C1 segment of cervical spinal cord (tissue), 14 donors: ENCODE data around the gene PRMT7.

Experiments used
- DNase-seq, 14 donors: peaks; one replicate each; lab custom pipeline; 2025; lab: John Stamatoyannopoulos, UW

Gene PRMT7

GRCh38 chr16:68306633-68307032, 4.2 kb upstream of the PRMT7 start:
- no peak for DNase-seq

- DNase-seq: no peak
Measured at GRCh38 chr16:68309799-68310198, 1.0 kb upstream of the PRMT7 start.

- DNase-seq: no peak
Measured at GRCh38 chr16:68310437-68310773, 414 bp upstream of the PRMT7 start.

DNA sequence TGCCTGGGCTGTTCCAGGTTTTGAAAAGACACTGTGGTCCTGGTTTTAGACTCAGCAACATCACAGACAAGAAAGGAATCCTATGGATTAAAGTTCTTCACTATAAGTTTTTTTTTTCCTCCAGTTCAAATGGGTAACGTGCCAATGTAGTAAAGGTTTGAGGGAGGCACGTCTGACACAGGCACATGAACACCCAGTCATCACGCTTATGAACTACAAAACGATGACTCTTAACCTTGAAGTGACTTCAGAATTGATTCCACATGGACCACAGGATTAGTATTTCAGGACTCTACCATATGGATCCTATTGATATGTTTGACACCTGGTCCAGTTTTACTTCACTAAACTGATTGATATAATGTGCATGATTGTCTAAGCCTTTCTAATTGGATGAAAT, 2.3 kb downstream of the PRMT7 start:
- DNase-seq: no peak

- DNase-seq: no peak
Measured at GRCh38 chr16:68319185-68319908, 8.5 kb downstream of the PRMT7 start.

DNA sequence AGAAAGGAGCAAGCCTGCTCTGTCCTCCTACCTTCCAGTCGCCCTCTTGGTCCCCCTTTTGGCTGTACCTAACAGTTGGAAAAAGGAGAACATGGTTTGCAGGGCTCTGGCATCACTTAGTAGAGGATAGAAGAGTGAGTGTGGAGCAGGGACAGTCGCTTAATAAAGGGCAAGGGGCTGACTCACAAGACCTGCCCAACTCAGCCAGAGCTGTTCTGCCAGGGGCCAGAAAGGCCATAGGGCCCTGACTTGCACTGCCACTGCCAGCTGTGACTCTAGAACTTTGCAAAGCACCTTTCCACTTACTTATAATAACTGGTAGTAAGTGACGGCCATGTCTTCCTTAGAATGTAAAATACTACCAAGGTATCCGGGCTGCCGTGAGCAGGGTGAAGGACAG, 13.5 kb downstream of the PRMT7 start:
- no peak for DNase-seq

DNA sequence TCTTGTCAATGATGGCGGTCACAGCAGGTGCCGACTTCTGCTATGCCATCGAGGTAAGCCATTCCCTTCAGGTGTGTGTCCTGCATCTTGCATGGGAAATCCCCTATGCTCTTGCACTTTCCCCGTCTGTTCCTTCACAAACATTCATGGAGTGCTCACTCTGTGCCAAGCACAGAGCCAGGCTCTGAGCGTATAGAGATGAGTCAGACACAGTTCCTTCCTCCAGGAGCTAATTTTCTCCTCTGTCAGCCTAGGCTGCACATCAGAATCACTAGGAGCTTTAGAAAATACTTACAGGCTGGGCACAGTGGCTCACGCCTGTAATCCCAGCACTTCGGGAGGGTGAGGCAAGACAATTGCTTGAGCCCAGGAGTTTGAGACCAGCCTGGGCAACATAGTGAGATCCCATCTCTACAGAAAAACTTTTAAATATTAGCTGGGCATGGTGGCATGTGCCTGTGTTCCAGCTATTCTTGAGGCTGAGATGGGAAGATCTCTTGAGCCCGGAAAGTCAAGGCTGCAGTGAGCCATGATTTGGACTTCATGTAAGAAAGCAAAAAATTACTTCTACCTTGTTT, 14.1 kb downstream of the PRMT7 start:
- DNase-seq: no peak

- DNase-seq: peak in 13 of 14 donors; percentile 6 to 92 (median 65)
Measured at GRCh38 chr16:68328151-68328859, 17.5 kb downstream of the PRMT7 start.

- peak in 1 of 14 donors; percentile 43 for DNase-seq
Measured at GRCh38 chr16:68328860-68329390, 18.1 kb downstream of the PRMT7 start.

DNA sequence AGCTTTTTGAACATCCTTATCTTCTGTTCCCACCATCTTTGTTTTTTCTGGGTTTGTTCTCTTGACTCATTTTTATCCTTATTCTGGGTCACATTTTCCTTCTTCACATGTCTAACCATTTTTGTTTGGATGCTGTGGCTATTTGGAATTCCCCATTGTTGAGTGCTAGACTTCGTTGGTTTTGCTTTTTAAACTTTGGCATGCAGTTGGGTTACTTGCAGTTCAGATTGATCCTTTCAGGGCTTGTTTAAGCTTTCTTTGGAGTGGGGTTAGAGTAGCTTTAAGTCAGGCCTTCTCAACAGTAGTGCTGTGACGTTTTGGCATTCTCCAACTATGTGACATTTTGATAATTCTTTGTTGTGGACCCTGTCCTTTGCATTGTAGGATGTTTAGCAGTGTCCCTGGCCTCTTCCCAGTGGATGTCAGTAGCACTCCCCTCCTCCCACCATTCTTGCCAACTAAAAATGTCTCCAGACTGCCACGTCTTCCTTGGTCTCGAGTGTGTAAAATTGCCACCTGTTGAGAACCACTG, 21.1 kb downstream of the PRMT7 start:
- no peak for DNase-seq

DNA sequence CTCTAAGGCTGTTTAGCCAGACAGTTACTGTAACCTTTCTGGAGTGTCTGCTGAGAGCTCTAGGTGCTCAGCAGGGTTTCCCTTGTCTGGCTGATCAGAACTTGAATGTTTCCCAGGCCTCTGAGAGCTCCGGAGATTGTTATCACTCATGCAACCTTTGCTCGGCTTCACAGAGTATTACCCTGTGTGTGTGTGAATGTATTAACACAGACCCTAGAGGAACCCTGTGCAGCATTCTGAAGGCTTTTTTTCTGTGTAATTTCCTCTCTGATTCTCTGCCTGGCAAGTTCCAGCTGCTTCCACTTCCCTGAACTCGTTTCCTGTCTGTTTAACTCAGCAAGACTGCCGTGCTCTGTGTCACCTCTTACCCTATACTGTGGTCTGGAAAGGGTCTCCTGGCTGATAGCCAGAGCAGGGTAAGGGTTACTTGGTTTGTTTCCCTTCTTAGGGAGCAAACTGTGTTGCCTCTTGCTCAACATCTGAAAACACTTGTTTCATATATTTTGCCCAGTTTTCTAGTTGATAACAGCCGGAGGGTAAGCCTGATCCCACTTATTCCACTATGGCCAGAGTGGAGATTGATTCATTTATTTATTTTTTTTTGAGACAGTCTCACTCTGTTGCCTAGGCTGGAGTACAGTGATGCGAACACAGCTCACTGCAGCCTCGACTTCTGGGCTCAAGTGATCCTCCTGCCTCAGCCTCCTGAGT, 21.7 kb downstream of the PRMT7 start:
- peak in 5 of 14 donors; percentile 2 to 53 (median 27) for DNase-seq

GRCh38 chr16:68335175-68335574, 24.4 kb downstream of the PRMT7 start:
- no peak for DNase-seq

GRCh38 chr16:68338326-68339119, 27.7 kb downstream of the PRMT7 start:
- no peak for DNase-seq

DNA sequence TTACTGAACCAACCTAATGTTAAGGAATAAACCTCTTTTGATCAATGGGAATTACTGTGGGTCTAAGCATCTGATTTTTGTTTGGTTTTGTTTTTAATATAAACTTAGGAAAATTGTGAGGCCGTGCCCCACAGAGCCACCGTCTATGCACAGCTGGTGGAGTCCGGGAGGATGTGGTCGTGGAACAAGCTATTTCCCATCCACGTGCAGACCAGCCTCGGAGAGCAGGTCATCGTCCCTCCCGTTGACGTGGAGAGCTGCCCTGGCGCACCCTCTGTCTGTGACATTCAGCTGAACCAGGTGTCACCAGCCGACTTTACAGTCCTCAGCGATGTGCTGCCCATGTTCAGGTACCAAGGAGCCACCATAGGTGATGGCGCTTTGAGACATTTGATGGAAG, 28.4 kb downstream of the PRMT7 start:
- DNase-seq: no peak

DNA sequence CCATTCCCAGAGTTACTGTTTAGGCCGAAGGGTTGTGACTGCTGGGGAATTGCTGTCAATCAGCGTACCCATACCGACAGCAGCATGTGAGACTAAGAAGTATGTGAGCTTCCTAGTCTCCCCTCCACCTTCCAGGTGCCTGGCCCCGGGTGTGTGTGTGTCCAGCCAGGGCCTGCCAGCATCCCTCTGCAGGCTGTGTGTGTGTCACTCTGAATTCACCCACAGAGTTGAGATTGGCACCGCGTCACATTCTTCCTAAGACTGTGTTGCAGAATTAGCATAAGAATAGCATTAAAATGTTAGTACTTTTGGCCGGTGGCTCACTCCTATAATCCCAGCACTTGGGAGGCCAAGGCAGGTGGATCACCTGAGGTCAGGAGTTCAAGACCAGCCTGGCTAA, 31.8 kb downstream of the PRMT7 start:
- no peak for DNase-seq

DNA sequence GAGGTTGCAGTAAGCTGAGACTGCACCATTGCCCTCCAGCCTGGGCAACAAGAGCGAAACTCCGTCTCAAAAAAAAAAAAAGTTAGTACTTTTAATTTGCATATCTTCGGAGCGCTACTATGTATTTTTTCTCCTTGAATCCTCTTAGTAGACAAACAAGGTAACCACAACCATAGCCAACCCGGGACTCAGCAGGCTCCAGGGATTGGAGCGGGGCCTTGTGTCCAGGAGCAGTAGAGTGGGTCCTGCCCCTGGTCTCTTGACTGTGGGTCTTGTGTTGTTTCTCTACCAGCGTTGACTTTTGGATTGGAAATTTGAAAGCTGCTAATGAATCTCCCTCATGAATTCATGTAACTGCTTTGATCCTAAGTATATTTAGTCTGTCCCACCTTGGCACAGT, 32.3 kb downstream of the PRMT7 start:
- no peak for DNase-seq

GRCh38 chr16:68344252-68344651, 33.4 kb downstream of the PRMT7 start:
- DNase-seq: no peak

DNA sequence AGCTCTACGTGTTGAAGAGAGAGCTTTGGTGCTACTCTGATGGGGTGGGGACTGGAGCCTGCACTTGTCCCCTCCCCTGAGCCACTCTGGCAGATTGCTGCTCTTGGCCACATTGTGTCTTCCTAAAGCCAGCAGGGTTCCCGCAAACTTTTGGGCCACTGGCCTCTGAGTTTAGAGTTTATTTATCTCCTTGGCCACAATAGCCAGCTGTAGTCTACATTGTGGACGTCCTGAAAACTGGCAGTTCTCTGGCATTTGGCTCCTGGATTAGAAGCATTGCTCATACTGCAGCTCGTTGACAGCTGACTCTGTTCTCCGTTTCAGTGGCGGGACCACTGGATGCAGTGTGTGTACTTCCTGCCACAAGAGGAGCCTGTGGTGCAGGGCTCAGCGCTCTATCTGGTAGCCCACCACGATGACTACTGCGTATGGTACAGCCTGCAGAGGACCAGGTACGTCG, 34.6 kb downstream of the PRMT7 start:
- DNase-seq: no peak

GRCh38 chr16:68345958-68346635, 35.3 kb downstream of the PRMT7 start:
- DNase-seq: no peak

DNA sequence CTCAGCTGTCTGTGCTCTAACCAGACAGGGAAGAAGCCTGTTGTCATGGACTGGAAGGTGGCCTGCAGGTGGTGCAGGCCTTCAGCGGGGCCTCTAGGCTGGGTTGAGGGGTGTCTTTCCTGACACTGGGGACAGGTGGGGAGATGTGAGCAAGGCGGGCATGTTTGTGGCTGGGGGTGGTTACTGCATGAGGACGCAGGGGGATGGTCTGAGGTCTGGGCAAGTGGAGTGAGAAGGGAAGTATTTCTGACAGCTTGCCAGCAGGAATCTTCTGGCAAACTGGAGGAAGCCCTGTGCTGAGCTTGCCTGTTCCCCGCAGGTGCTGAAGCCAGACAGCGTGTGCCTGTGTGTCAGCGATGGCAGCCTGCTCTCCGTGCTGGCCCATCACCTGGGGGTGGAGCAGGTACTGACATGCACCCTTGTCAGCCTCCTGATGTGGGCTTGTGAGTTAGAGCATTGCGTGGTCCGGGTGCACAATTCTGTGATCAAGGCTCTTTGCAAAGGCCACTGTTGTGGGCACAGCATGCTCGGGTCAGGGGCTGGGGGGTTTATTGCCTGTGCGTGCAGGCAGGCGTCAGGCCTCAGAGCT, 36.2 kb downstream of the PRMT7 start:
- DNase-seq: no peak
